GM19468 (cell line): ENCODE results near the gene BAHCC1.
"Not testable (repeated sequence)": the region's sequence is repeated elsewhere in the genome, so short reads cannot be mapped to it uniquely, and the experiment has no call there.

Experiments
- ATAC-seq: cut with Tn5 transposase; IDR thresholded peaks from one replicate; pipeline ENCODE4 v1.9.1; 2021; ENCODE audit warnings: mild to moderate bottlenecking, moderate library complexity, moderate number of reproducible peaks; ENCODE audit not compliant: unreplicated experiment; ENCODE audit errors: extremely low read depth

Gene BAHCC1

GRCh38 chr17:81423698-81424071 is 28.4 kb downstream of the BAHCC1 start:
- ATAC-seq: no peak

GRCh38 chr17:81424151-81425017 is 29.1 kb downstream of the BAHCC1 start:
- no peak for ATAC-seq

GRCh38 chr17:81425041-81425440 is 29.8 kb downstream of the BAHCC1 start:
- ATAC-seq: not testable (repeated sequence)

DNA sequence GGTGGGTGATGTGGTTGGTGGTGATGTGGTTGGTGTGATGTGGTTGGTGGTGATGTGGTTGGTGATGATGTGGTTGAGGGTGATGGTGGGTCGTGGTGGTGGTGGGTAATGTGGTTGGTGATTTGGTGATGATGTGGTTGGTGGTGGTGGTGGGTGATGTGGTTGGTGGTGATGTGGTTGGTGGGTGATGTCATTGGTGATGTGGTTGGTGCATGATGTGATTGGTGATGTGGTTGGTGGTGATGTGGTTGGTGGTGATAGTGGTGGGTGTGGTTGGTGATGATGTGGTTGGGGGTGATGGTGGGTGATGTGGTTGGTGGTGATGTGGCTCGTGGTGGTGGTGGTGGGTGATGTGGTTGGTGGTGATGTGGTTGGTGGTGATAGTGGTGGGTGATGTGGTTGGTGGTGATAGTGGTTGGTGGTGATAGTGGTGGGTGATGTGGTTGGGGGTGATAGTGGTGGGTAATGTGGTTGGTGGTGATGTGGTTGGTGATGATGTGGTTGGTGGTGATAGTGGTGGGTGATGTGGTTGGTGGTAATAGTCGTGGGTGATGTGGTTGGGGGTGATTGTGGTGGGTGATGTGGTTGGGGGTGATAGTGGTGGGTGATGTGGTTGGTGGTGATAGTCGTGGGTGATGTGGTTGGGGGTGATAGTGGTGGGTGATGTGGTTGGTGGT is 30.6 kb downstream of the BAHCC1 start:
- not testable (repeated sequence) for ATAC-seq

DNA sequence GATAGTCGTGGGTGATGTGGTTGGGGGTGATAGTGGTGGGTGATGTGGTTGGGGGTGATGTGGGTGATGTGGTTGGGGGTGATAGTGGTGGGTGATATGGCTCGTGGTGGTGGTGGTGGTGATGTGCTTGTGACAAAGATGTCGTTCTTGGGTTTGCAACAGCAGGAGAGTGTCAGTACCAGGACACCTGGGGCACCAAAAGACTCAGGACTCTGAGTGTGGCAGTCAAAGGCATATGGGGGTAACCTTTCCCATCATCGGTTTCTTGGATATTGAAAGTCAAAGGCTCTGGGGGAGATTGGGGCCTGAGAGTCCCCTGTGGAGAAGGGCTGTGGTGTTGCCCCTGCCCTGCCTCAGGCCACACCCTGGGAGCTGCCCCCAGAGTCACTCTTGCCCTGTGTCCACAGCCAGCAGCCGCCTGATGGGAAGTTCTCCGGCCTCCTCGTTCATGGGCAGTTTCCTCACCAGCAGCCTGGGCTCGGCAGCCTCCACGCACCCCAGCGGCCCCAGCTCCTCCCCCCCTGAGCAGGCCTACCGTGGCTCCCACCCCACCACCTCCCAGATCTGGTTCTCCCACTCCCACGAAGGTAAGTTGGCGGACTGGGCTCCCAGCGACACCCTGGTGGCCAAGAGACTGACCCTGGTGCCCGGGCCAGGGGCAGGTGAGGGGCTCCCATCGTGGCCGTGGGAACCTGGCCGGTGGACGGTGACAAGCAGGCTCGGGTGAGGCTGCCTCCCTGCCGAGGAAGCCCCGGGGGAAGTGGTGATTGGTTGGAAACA is 31.3 kb downstream of the BAHCC1 start:
- no peak for ATAC-seq

GRCh38 chr17:81427173-81428120 is 32.2 kb downstream of the BAHCC1 start:
- ATAC-seq: no peak

GRCh38 chr17:81428121-81428515 is 32.9 kb downstream of the BAHCC1 start:
- ATAC-seq: no peak

GRCh38 chr17:81428516-81428915 is 33.3 kb downstream of the BAHCC1 start:
- ATAC-seq: no peak

DNA sequence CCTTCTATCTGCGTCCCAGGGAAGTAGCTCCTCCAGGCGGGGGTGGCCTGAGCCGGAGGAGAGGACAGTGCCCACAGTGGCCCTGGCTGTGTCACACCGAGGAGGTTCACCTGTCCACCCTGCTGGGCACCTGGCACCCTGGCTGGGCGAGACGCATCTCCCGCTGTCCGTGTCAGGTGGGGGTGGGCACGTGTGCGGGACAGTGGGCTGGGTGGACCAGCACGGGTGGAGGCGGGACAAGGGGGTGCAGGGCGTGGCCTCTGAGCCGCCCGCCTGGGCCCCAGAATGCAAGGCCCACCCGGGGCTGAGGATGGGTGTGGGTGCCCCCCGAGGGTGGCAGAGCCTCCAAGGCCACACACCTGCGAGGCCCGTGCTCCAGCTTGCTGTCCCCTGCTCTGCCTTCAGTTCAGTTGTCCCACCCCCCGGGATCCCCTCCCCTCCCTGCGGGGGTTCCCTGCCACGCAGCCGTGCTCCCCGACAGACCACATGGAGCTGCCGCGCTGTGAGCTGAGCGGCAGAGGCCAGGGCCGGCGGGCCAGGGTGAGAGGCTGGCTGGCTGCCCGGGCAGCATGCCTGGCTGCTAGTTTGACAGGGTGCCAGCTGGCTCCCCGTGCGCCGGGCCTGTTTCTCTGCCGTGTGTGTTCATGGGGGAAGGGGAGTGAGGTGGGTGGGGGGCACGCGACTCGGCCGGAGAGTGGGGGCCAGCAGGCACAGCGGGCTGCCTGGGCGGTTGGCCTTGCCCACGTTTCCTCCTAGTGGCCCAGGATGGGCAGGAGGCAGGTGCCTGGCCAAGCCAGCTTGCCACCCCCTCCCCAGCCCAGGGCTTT is 33.9 kb downstream of the BAHCC1 start:
- no peak for ATAC-seq

- no peak for ATAC-seq
Measured at GRCh38 chr17:81429821-81430551, 34.7 kb downstream of the BAHCC1 start.

DNA sequence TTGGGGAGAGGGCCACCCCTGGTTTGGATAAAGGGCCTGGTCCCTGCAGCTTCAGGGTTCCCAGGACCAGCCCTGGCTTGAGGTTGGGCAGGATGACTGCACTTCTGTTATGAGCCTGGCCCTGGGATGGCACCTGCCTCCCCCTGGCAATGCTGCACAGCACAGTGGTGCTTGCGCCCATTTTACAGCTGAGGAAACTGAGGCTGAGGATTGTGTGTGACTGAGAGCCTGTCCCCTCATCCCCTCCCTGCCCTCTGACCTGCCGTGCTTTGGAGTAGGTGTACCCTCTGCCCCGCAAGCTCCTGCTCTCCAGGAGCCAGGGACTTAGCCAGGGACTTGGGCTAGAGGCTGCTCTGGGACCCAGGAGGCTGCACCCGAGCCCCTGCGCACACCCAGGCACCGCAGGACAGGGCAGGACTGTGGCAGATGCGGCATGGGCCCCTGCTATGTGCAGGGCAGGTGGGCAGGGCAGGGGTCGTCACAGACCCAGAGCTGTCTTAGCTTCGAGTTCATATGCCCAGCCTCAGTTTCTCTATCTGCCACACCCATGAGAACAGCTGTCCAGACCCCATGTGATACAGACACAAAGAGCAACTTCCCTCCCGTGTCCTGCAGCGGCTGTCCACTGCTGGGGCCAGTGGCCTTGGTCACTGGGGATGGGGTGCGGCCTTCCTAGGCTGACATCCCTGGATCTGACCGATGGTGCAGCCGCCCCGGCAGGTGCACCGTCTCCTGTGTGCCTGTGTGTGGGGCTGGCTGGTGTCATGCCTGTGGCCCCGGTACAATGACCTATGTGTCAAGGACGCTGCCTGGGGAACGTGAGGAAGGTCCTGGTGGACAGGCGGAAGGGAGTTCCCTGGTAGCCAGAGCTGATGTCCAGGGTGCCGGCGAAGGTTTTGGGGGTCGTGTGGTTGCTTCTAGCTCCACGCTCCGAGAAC is 36.6 kb downstream of the BAHCC1 start:
- ATAC-seq: no peak

DNA sequence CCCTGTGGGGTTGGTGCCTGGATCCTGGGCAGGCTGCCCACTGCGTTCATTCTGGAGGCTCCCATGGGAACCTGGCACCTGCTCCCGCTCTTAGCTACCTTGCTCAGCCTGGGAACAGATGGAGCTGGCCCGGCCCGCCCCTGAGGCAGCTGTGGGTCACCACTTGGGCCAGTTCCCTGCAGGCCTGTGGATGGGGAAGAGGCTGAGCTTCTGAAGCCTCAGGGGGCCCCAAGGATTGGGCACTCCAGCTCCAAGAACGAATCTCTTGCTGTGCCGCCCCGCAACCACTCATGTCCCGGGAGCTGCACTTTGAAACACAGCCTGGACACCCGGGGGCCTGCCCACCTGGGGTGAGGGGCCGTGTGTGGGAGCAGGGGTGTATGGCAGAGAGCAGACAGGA is 37.7 kb downstream of the BAHCC1 start:
- ATAC-seq: no peak

DNA sequence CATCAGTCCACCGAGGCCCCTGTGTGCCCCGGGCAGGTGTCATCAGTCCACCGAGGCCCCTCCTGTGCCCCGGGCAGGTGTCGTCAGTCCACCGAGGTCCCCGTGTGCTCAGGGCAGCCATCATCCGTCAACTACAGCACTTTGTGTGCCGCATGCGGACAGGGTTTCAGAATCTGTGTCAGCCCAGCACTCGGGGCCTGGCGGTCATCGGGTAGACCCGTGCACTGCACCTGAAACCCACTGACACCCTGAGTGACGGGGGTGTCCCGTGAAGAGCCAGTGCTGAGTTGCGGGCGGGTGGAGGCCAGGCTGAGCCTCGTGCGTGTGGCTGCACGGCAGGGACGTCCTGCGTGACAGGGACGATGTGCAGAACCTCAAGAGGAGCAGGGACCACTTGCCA is 38.4 kb downstream of the BAHCC1 start:
- no peak for ATAC-seq

DNA sequence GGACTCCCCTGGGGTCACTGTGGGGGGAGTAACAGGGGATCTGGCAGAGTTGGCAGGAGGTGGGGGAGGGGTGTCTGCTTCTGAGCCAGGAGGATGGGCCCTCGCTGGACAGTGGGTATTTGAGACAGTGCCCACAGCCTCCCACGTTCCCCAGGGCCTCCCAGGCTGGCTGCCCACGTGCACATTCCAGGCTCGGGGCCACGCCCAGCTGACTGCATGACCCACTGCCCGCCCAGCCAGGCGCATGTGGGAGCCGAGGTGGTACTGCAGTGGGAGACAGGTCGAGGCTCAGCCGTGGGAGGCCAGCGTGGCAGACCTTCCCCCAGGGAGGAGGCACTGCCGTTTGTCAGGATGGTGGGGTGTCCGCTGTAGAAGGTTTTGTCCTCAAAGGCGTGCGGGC is 38.8 kb downstream of the BAHCC1 start:
- no peak for ATAC-seq

DNA sequence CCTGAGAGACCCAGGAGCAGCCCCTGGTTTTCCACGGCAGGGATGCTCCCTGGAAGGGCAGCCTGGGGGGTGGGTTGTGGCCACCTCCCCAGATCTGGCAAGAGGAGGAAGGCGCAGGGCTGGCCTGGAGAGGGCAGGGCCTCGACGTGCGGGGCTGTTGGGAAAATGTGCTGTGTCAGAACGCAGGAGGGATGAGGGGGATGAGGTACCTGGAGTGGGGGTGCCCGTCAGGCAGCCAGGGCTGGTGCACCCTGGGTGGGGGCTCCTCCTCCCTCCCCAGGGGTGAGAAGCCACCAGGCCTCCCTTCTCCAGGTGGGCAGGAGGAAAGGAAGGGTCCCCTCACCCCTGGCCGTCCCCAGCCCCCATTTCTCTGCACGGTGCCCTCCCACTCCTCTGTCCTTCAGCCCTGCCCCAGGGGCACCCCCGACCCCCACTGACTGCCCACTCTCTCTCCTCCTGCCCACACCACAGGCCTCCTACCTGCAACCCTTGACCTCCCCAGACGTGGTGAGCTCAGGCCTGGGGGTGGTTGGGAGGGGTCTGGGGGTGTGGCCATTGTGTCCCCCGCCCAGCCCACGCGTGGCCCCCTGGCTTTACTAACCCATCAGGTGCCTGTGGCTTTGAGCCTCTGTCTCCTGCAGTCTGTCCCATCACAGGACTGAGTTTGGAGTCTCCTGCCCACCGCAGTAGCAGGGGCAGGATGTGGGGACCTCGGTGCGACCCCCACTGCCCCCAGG is 39.6 kb downstream of the BAHCC1 start:
- no peak for ATAC-seq

DNA sequence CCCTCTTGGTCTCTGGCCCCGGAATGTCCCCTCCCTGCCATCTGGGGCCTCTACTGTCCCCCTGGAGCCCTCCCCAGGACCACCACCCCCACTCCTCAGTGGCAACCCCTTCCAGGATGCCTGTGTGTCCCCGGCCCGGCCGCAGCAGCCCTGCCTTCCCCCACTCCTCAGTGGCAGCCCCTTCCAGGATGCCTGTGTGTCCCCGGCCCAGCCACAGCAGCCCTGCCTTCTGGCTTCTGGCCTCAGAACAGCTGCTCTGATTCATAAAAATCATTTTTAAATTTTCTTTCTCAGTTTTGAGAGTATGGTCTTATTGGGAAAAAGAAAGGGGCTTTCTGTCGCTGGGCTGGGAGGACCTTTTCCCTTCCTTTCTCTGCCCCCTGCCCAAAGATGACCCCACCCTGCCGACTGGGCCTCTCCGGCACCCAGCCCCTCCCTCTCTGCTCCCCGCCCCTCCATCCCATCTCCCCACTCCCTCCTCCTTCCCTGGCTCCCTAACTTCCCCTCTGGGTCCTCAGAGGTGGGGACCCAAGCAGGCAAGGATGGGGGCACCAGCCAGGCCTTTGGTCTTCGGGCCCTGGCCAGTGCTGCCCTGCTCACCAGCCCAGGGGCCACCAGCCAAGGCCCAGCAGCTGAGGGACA is 40.5 kb downstream of the BAHCC1 start:
- no peak for ATAC-seq
